Measurements from ENCODE around the gene HOXA11.

HOXA11 gene

GRCh38 chr7:27182861-27183681 is 2.0 kb downstream of the HOXA11 start:
- ChIA-PET CTCF (interaction anchor here (0.7 to 1.9 kb wide), 8 partner anchors 7 to 26 kb away, joined by 3 to 7 read pairs (median 3); partner anchors contain the start of gene HOXA7), POLR2A (interaction anchor here (0.9 to 1.2 kb wide), 2 partner anchors 15 to 327 kb away, joined by 3 to 4 read pairs; no protein-coding TSS in a partner anchor)
- H3K27ac ChIP-seq (ENCODE audit: insufficient read depth in 1 of 2, low read depth in 1 of 2, low read length in 2 of 2, poor library complexity in 1 of 2, severe bottlenecking in 2 of 2) = no peak overlapping the region
- H3K9me3 ChIP-seq (ENCODE audit: control extremely low read depth in 1 of 5, control insufficient read depth in 4 of 5, insufficient read depth in 2 of 5, low read depth in 1 of 5, low read length in 4 of 5) = peaks cover 0 to 2% (median 0%) of the 10 kb centered on the region in 5 experiments
- no peaks in the 10 kb centered on the region for H3K36me3 ChIP-seq (ENCODE audit: control insufficient read depth in 4 of 4, insufficient read depth in 4 of 4, low read length in 3 of 4)
- peak overlapping the region in 4 of 7 experiments; percentile 11 to 75 (median 67) for H3K4me3 ChIP-seq (ENCODE audit: control insufficient read depth in 1 of 7, extremely low read depth in 1 of 7, insufficient read depth in 4 of 7, low read depth in 2 of 7, low read length in 6 of 7)
- H3K4me1 ChIP-seq (ENCODE audit: control extremely low read depth in 1 of 4, control insufficient read depth in 4 of 4, insufficient read depth in 4 of 4, low read length in 3 of 4) = peaks cover 0 to 52% (median 43%) of the 10 kb centered on the region in 4 experiments
- DNase-seq = peak in 1 of 3 donors; percentile 33
- peaks cover 17 to 88% (median 53%) of the 10 kb centered on the region in 5 experiments for H3K27me3 ChIP-seq (replicated peaks in 2 of 5; ENCODE audit: control insufficient read depth in 4 of 5, insufficient read depth in 5 of 5, low read length in 4 of 5)
- WGBS (ENCODE audit: insufficient coverage) = 22% methylated on average over 22 of the region's 39 CpGs

- Histone ChIP-seq H3K4me3 (ENCODE audit: control insufficient read depth in 1 of 7, extremely low read depth in 1 of 7, insufficient read depth in 4 of 7, low read depth in 2 of 7, low read length in 6 of 7) (no peak overlapping the region), H3K27me3 (replicated peaks in 2 of 5; ENCODE audit: control insufficient read depth in 4 of 5, insufficient read depth in 5 of 5, low read length in 4 of 5) (peaks cover 15 to 86% (median 47%) of the 10 kb centered on the region in 5 experiments), H3K9me3 (ENCODE audit: control extremely low read depth in 1 of 5, control insufficient read depth in 4 of 5, insufficient read depth in 2 of 5, low read depth in 1 of 5, low read length in 4 of 5) (peaks cover 0 to 2% (median 0%) of the 10 kb centered on the region in 5 experiments), H3K4me1 (ENCODE audit: control extremely low read depth in 1 of 4, control insufficient read depth in 4 of 4, insufficient read depth in 4 of 4, low read length in 3 of 4) (peaks cover 0 to 45% (median 37%) of the 10 kb centered on the region in 4 experiments), H3K27ac (ENCODE audit: insufficient read depth in 1 of 2, low read depth in 1 of 2, low read length in 2 of 2, poor library complexity in 1 of 2, severe bottlenecking in 2 of 2) (no peak overlapping the region), H3K36me3 (ENCODE audit: control insufficient read depth in 4 of 4, insufficient read depth in 4 of 4, low read length in 3 of 4) (no peaks in the 10 kb centered on the region)
- CTCF ChIA-PET = interaction anchor here (0.7 to 1.9 kb wide), 7 partner anchors 8 to 25 kb away, joined by 3 to 7 read pairs (median 3); partner anchors contain the start of gene HOXA7
- POLR2A ChIA-PET = interaction anchor here (0.9 to 1.2 kb wide), 2 partner anchors 14 to 326 kb away, joined by 3 to 4 read pairs; no protein-coding TSS in a partner anchor
- WGBS (ENCODE audit: insufficient coverage) = 64% methylated on average over 4 of the region's 4 CpGs
- DNase-seq = no peak
Measured at GRCh38 chr7:27182285-27182841, 2.7 kb downstream of the HOXA11 start.

- Histone ChIP-seq H3K27me3 (replicated peaks in 2 of 5; ENCODE audit: control insufficient read depth in 4 of 5, insufficient read depth in 5 of 5, low read length in 4 of 5) (peaks cover 10 to 81% (median 43%) of the 10 kb centered on the region in 5 experiments), H3K4me3 (ENCODE audit: control insufficient read depth in 1 of 7, extremely low read depth in 1 of 7, insufficient read depth in 4 of 7, low read depth in 2 of 7, low read length in 6 of 7) (no peak overlapping the region)
- 95% methylated on average over 4 of the region's 4 CpGs for WGBS (ENCODE audit: insufficient coverage)
Measured at GRCh38 chr7:27181795-27182275, 3.2 kb downstream of the HOXA11 start.

GRCh38 chr7:27180431-27181420 is 4.3 kb downstream of the HOXA11 start:
- 94% methylated on average over 9 of the region's 12 CpGs for WGBS (ENCODE audit: insufficient coverage)
- H3K27ac ChIP-seq (ENCODE audit: insufficient read depth in 1 of 2, low read depth in 1 of 2, low read length in 2 of 2, poor library complexity in 1 of 2, severe bottlenecking in 2 of 2) = no peak overlapping the region
- POLR2A ChIA-PET = interaction anchor here (0.7 to 1.3 kb wide), 2 partner anchors 12 to 19 kb away, joined by 4 to 5 read pairs; no protein-coding TSS in a partner anchor

More at GRCh38 chr7:27181795-27182275, 3.2 kb downstream of the HOXA11 start:
- Histone ChIP-seq H3K4me1 (ENCODE audit: control extremely low read depth in 1 of 4, control insufficient read depth in 4 of 4, insufficient read depth in 4 of 4, low read length in 3 of 4) (peaks cover 0 to 42% (median 37%) of the 10 kb centered on the region in 4 experiments), H3K9me3 (ENCODE audit: control extremely low read depth in 1 of 5, control insufficient read depth in 4 of 5, insufficient read depth in 2 of 5, low read depth in 1 of 5, low read length in 4 of 5) (peaks cover 0 to 2% (median 0%) of the 10 kb centered on the region in 5 experiments), H3K27ac (ENCODE audit: insufficient read depth in 1 of 2, low read depth in 1 of 2, low read length in 2 of 2, poor library complexity in 1 of 2, severe bottlenecking in 2 of 2) (no peak overlapping the region), H3K36me3 (ENCODE audit: control insufficient read depth in 4 of 4, insufficient read depth in 4 of 4, low read length in 3 of 4) (no peaks in the 10 kb centered on the region)
- POLR2A ChIA-PET = interaction anchor here (1.2 kb wide), 1 partner anchor 326 kb away, joined by 4 read pairs; no protein-coding TSS in a partner anchor
- CTCF ChIA-PET = interaction anchor here (0.7 to 1.9 kb wide), 4 partner anchors 9 to 25 kb away, joined by 3 to 7 read pairs (median 4); partner anchors contain the start of gene HOXA7
- DNase-seq = no peak

GRCh38 chr7:27179503-27180430 is 5.3 kb downstream of the HOXA11 start:
- DNase-seq = peak; percentile 75 to 85 (median 81)
- peaks cover 0 to 2% (median 0%) of the 10 kb centered on the region in 5 experiments for H3K9me3 ChIP-seq (ENCODE audit: control extremely low read depth in 1 of 5, control insufficient read depth in 4 of 5, insufficient read depth in 2 of 5, low read depth in 1 of 5, low read length in 4 of 5)
- peaks cover 0 to 62% (median 25%) of the 10 kb centered on the region in 5 experiments for H3K27me3 ChIP-seq (replicated peaks in 2 of 5; ENCODE audit: control insufficient read depth in 4 of 5, insufficient read depth in 5 of 5, low read length in 4 of 5)
- H3K4me1 ChIP-seq (ENCODE audit: control extremely low read depth in 1 of 4, control insufficient read depth in 4 of 4, insufficient read depth in 4 of 4, low read length in 3 of 4) = peaks cover 0 to 31% (median 26%) of the 10 kb centered on the region in 4 experiments
- H3K36me3 ChIP-seq (ENCODE audit: control insufficient read depth in 4 of 4, insufficient read depth in 4 of 4, low read length in 3 of 4) = no peaks in the 10 kb centered on the region
- H3K27ac ChIP-seq (ENCODE audit: insufficient read depth in 1 of 2, low read depth in 1 of 2, low read length in 2 of 2, poor library complexity in 1 of 2, severe bottlenecking in 2 of 2) = no peak overlapping the region
- POLR2A ChIA-PET = interaction anchor here (0.7 to 1.3 kb wide), 2 partner anchors 11 to 18 kb away, joined by 4 to 5 read pairs; no protein-coding TSS in a partner anchor
- 21% methylated on average over 54 of the region's 56 CpGs for WGBS (ENCODE audit: insufficient coverage)
- CTCF ChIA-PET = interaction anchor here (1.0 to 11.1 kb wide), 15 partner anchors 9 to 1317 kb away, joined by 3 to 84 read pairs (median 5); partner anchors contain the start of gene HOXA9
- H3K4me3 ChIP-seq (ENCODE audit: control insufficient read depth in 1 of 7, extremely low read depth in 1 of 7, insufficient read depth in 4 of 7, low read depth in 2 of 7, low read length in 6 of 7) = peak overlapping the region in 6 of 7 experiments; percentile 4 to 72 (median 44)

More at GRCh38 chr7:27180431-27181420, 4.3 kb downstream of the HOXA11 start:
- H3K27me3 ChIP-seq (replicated peaks in 2 of 5; ENCODE audit: control insufficient read depth in 4 of 5, insufficient read depth in 5 of 5, low read length in 4 of 5) = peaks cover 3 to 71% (median 34%) of the 10 kb centered on the region in 5 experiments
- CTCF ChIA-PET = interaction anchor here (0.8 to 11.1 kb wide), 13 partner anchors 8 to 1318 kb away, joined by 3 to 84 read pairs (median 4); no protein-coding TSS in a partner anchor
- H3K4me1 ChIP-seq (ENCODE audit: control extremely low read depth in 1 of 4, control insufficient read depth in 4 of 4, insufficient read depth in 4 of 4, low read length in 3 of 4) = peaks cover 0 to 37% (median 33%) of the 10 kb centered on the region in 4 experiments
- peaks cover 0 to 2% (median 0%) of the 10 kb centered on the region in 5 experiments for H3K9me3 ChIP-seq (ENCODE audit: control extremely low read depth in 1 of 5, control insufficient read depth in 4 of 5, insufficient read depth in 2 of 5, low read depth in 1 of 5, low read length in 4 of 5)
- no peaks in the 10 kb centered on the region for H3K36me3 ChIP-seq (ENCODE audit: control insufficient read depth in 4 of 4, insufficient read depth in 4 of 4, low read length in 3 of 4)
- H3K4me3 ChIP-seq (ENCODE audit: control insufficient read depth in 1 of 7, extremely low read depth in 1 of 7, insufficient read depth in 4 of 7, low read depth in 2 of 7, low read length in 6 of 7) = no peak overlapping the region
- DNase-seq = no peak
